Measurements from ENCODE around the gene ARHGAP12. TPM values are rescaled to one million over a fixed set of nuclear protein-coding genes. Genes with fewer than 3 reads are reported as not detected.
A peak's percentile ranks its signal among the peaks of the same experiment; 100 is the strongest.

Gene ARHGAP12
- total RNA-seq, 2 donors from 2014 or later: 5.2 to 5.6 TPM

- no peaks in the 10 kb centered on the region for H3K36me3 Mint-ChIP-seq (ENCODE audit: insufficient read depth in 2 of 2)
- peaks cover 4% of the 10 kb centered on the region for H3K4me1 Mint-ChIP-seq (ENCODE audit: low read depth)
- no peak overlapping the region for H3K4me3 Mint-ChIP-seq
- ATAC-seq (replicated peaks in 1 of 2) (peak in 1 of 2 donors; percentile 57), DNase-seq (no peak)
- H3K27ac Mint-ChIP-seq: no peak overlapping the region
- H3K9me3 Mint-ChIP-seq: no peaks in the 10 kb centered on the region
- H3K27me3 Mint-ChIP-seq (ENCODE audit: low read depth): no peaks in the 10 kb centered on the region
These were observed 12.4 kb upstream of the ARHGAP12 start for GRCh38 chr10:31940839-31941653.

- no peaks in the 10 kb centered on the region for H3K36me3 Mint-ChIP-seq (ENCODE audit: insufficient read depth in 2 of 2)
- no peaks in the 10 kb centered on the region for H3K9me3 Mint-ChIP-seq
- H3K27me3 Mint-ChIP-seq (ENCODE audit: low read depth): no peaks in the 10 kb centered on the region
- DNase-seq (no peak), ATAC-seq (replicated peaks in 1 of 2) (no peak)
- peaks cover 4% of the 10 kb centered on the region for H3K4me1 Mint-ChIP-seq (ENCODE audit: low read depth)
- peak overlapping the region; percentile 30 for H3K27ac Mint-ChIP-seq
- H3K4me3 Mint-ChIP-seq: no peak overlapping the region
These were observed 11.4 kb upstream of the ARHGAP12 start for GRCh38 chr10:31939797-31940708.

DNA sequence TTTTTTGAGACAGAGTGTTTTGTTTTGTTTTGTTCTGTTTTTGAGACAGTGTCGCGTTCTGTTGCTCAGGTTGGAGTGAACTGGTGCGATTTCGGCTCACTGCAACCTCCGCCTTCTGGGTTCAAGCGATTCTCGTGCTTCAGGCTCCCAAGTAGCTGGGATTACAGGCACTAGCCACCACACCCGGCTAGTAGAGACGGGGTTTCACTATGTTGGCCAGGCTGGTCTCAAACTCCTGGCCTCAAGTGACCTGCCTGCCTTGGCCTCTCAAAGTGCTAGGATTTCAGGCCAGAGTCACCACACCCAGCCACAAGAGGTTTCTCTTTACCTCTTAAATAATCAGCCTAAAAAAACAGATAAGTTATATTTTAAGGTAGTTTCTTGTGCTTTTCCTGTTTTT, 8.7 kb upstream of the ARHGAP12 start:
- no peak overlapping the region for H3K4me3 Mint-ChIP-seq
- no peaks in the 10 kb centered on the region for H3K9me3 Mint-ChIP-seq
- no peaks in the 10 kb centered on the region for H3K27me3 Mint-ChIP-seq (ENCODE audit: low read depth)
- no peaks in the 10 kb centered on the region for H3K36me3 Mint-ChIP-seq (ENCODE audit: insufficient read depth in 2 of 2)
- DNase-seq (no peak), ATAC-seq (replicated peaks in 1 of 2) (no peak)
- H3K4me1 Mint-ChIP-seq (ENCODE audit: low read depth): peaks cover 4% of the 10 kb centered on the region
- H3K27ac Mint-ChIP-seq: no peak overlapping the region

DNA sequence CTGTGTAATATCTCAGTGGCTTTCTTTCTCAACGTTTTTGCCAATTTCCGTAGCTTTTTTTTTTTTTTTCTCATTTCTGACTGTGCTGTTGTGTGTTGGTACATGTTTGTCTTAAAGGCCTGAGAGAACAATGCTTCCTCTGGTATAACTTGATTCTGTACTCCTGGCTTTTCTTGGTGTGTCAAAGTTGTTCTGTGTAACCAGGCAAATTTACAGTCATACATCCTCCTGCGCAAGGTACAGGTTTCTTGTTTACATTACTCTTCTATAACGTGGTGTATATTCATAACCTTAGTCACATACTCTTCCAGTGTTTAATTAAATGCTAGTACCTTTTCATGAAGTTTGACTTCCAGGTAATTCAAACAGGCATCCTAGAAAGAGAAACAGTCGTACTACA, 8.3 kb upstream of the ARHGAP12 start:
- Mint-ChIP-seq H3K4me1 (ENCODE audit: low read depth) (peaks cover 4% of the 10 kb centered on the region), H3K4me3 (no peak overlapping the region), H3K27ac (no peak overlapping the region), H3K27me3 (ENCODE audit: low read depth) (no peaks in the 10 kb centered on the region), H3K36me3 (ENCODE audit: insufficient read depth in 2 of 2) (no peaks in the 10 kb centered on the region), H3K9me3 (no peaks in the 10 kb centered on the region)
- DNase-seq: no peak
- ATAC-seq (replicated peaks in 1 of 2): no peak

GRCh38 chr10:31936086-31936485, 7.5 kb upstream of the ARHGAP12 start:
- DNase-seq (no peak), ATAC-seq (replicated peaks in 1 of 2) (no peak)
- Mint-ChIP-seq H3K4me1 (ENCODE audit: low read depth) (peaks cover under 1% of the 10 kb centered on the region), H3K27me3 (ENCODE audit: low read depth) (peaks cover 3% of the 10 kb centered on the region), H3K36me3 (ENCODE audit: insufficient read depth in 2 of 2) (no peaks in the 10 kb centered on the region), H3K27ac (no peak overlapping the region), H3K9me3 (no peaks in the 10 kb centered on the region), H3K4me3 (no peak overlapping the region)

DNA sequence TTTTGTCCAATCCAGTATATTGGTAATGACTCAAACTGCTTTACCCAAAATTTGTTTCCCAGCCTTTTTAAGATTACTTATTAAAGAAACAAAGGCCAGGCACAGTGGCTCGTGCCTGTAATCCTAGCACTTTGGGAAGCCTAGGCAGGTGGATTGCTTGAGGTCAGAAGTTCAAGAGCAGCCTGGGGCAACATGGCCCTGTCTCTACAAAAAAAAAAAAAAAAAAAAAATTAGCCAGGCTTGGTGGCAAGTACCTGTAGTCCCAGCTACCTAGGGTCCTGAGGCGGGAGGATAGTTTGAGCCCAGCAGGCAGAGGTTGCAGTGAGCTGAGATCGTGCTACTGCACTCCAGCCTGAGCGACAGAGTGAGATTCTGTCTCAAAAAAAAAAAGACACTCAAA, 7.0 kb upstream of the ARHGAP12 start:
- DNase-seq (no peak), ATAC-seq (replicated peaks in 1 of 2) (no peak)
- H3K36me3 Mint-ChIP-seq (ENCODE audit: insufficient read depth in 2 of 2): no peaks in the 10 kb centered on the region
- no peaks in the 10 kb centered on the region for H3K4me1 Mint-ChIP-seq (ENCODE audit: low read depth)
- no peak overlapping the region for H3K27ac Mint-ChIP-seq
- H3K27me3 Mint-ChIP-seq (ENCODE audit: low read depth): peaks cover 6% of the 10 kb centered on the region
- no peak overlapping the region for H3K4me3 Mint-ChIP-seq
- H3K9me3 Mint-ChIP-seq: no peaks in the 10 kb centered on the region

GRCh38 chr10:31932838-31933237, 4.2 kb upstream of the ARHGAP12 start:
- H3K4me1 Mint-ChIP-seq (ENCODE audit: low read depth): peaks cover 14% of the 10 kb centered on the region
- DNase-seq (no peak), ATAC-seq (replicated peaks in 1 of 2) (no peak)
- H3K9me3 Mint-ChIP-seq: no peaks in the 10 kb centered on the region
- no peak overlapping the region for H3K4me3 Mint-ChIP-seq
- H3K36me3 Mint-ChIP-seq (ENCODE audit: insufficient read depth in 2 of 2): peaks cover 0 to 1% of the 10 kb centered on the region in 2 donors
- peaks cover 6% of the 10 kb centered on the region for H3K27me3 Mint-ChIP-seq (ENCODE audit: low read depth)
- H3K27ac Mint-ChIP-seq: no peak overlapping the region

DNA sequence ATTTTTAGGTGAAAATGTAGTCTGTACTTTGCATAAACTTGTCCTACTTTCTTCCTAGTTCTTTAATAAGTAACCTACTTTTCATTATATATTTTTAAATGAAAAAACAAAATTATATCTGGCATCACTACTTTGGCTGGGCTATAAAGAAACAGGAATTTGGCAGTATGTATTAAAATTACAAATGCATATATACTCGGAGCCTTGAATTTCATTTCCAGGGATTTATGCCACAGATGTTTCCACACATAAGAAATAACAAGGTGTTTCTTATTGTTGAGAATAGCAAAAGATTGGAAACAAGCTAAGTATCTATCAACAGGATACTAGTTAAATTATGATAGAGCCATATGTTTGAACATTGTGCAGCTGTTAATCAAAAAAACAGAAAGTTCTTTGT, 2.2 kb upstream of the ARHGAP12 start:
- DNase-seq (no peak), ATAC-seq (replicated peaks in 1 of 2) (no peak)
- Mint-ChIP-seq H3K27me3 (ENCODE audit: low read depth) (peaks cover 6% of the 10 kb centered on the region), H3K27ac (no peak overlapping the region), H3K36me3 (ENCODE audit: insufficient read depth in 2 of 2) (peaks cover 0 to 1% of the 10 kb centered on the region in 2 donors), H3K4me3 (peak overlapping the region in 1 of 2 donors; percentile 87), H3K4me1 (ENCODE audit: low read depth) (peaks cover 33% of the 10 kb centered on the region), H3K9me3 (no peaks in the 10 kb centered on the region)

- no peaks in the 10 kb centered on the region for H3K9me3 Mint-ChIP-seq
- DNase-seq (peak; percentile 22 to 25), ATAC-seq (replicated peaks in 1 of 2) (peak in 1 of 2 donors; percentile 12)
- peaks cover 37% of the 10 kb centered on the region for H3K4me1 Mint-ChIP-seq (ENCODE audit: low read depth)
- H3K4me3 Mint-ChIP-seq: peak overlapping the region; percentile 87 to 92
- peaks cover 0 to 1% of the 10 kb centered on the region in 2 donors for H3K36me3 Mint-ChIP-seq (ENCODE audit: insufficient read depth in 2 of 2)
- H3K27me3 Mint-ChIP-seq (ENCODE audit: low read depth): peaks cover 6% of the 10 kb centered on the region
- no peak overlapping the region for H3K27ac Mint-ChIP-seq
These were observed 1.6 kb upstream of the ARHGAP12 start for GRCh38 chr10:31930023-31930751.

DNA sequence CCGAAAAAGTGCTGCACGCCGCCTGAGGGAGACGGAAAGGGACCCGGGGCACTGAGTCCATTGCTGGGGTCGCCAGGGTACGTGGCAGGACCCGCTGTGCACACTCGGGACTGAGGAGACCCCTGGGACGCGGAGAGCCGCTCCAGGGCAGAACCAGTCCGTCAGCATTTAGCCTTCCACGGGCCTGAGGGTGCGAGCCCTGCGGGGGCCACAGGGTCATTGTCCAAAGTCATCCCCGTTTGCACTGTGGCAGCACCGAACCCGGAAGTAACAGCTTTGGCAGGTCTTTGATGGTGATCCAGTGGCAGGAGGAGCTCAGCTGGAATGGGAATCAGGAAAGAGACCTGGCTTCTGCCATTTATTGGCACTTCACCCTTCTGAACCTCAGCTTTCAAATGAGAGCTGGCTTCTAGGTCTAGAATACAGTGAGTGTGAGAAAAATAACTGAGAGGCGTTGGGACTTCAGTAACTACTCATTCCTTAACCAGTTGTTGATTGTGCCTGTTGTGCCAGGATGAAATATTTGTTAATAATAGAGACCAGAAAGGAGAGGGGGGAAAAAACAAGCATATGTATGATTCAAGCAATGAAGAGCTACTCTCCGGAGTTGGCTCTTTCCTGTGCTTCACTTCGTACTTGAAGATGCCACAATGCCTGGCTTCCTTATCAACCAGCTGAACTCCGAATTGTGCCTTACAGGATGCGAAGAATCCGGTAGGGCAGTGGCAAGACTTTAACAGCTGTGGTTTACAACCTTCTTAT, 811 bp upstream of the ARHGAP12 start:
- Mint-ChIP-seq H3K27me3 (ENCODE audit: low read depth) (peaks cover 6% of the 10 kb centered on the region), H3K36me3 (ENCODE audit: insufficient read depth in 2 of 2) (peaks cover 0 to 1% of the 10 kb centered on the region in 2 donors), H3K9me3 (no peaks in the 10 kb centered on the region), H3K4me1 (ENCODE audit: low read depth) (peaks cover 45% of the 10 kb centered on the region), H3K27ac (peak overlapping the region; percentile 44), H3K4me3 (peak overlapping the region; percentile 87 to 92)
- peak in 1 of 2 donors; percentile 7 for ATAC-seq (replicated peaks in 1 of 2)
- DNase-seq: peak in 1 of 2 donors; percentile 31

- H3K27ac Mint-ChIP-seq: peak overlapping the region; percentile 83
- H3K27me3 Mint-ChIP-seq (ENCODE audit: low read depth): peaks cover 6% of the 10 kb centered on the region
- peak; percentile 60 to 62 for ATAC-seq (replicated peaks in 1 of 2)
These were observed 615 bp downstream of the ARHGAP12 start for GRCh38 chr10:31927884-31928548.

DNA sequence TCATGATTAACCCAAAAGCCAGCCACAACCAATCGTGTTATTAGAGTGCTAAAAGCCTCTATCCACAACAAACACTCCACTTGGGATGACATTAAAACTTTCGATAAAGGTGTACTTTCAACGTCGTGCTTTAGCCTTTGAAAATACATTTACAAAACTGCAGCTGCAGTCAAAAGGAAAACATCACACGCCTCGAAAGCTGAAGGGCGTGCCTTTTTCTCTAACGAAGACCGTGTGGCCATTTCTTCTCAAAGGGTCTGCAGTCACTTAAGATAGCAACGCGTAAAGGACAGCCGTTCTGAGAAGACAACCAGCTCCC, 1.1 kb downstream of the ARHGAP12 start:
- Mint-ChIP-seq H3K4me3 (peak overlapping the region; percentile 87 to 92), H3K27me3 (ENCODE audit: low read depth) (peaks cover 6% of the 10 kb centered on the region)

More at GRCh38 chr10:31927884-31928548, 615 bp downstream of the ARHGAP12 start:
- Mint-ChIP-seq H3K9me3 (no peaks in the 10 kb centered on the region), H3K36me3 (ENCODE audit: insufficient read depth in 2 of 2) (peaks cover 0 to 2% of the 10 kb centered on the region in 2 donors), H3K4me3 (peak overlapping the region; percentile 87 to 92), H3K4me1 (ENCODE audit: low read depth) (peaks cover 59% of the 10 kb centered on the region)
- DNase-seq: peak; percentile 40 to 45

More for the DNA sequence above, 1.1 kb downstream of the ARHGAP12 start:
- H3K27ac Mint-ChIP-seq: peak overlapping the region; percentile 83
- H3K9me3 Mint-ChIP-seq: no peaks in the 10 kb centered on the region
- DNase-seq (peak in 1 of 2 donors; percentile 22), ATAC-seq (replicated peaks in 1 of 2) (peak; percentile 10 to 12)
- H3K4me1 Mint-ChIP-seq (ENCODE audit: low read depth): peaks cover 63% of the 10 kb centered on the region
- peaks cover 0 to 4% of the 10 kb centered on the region in 2 donors for H3K36me3 Mint-ChIP-seq (ENCODE audit: insufficient read depth in 2 of 2)
